Stimulated activated CD4-positive, alpha-beta T cell treated with anti-CD3 and anti-CD28 coated beads, Interleukin-1b, Interleukin-23, amount 100 ng/mL, for 48 hours (primary cell): ENCODE data around the gene CHL1.

ENCODE experiments used
- DNase-seq: peaks from one replicate; pipeline ENCODE4 v3.0.0-alpha.2; 2020

CHL1 gene

DNA sequence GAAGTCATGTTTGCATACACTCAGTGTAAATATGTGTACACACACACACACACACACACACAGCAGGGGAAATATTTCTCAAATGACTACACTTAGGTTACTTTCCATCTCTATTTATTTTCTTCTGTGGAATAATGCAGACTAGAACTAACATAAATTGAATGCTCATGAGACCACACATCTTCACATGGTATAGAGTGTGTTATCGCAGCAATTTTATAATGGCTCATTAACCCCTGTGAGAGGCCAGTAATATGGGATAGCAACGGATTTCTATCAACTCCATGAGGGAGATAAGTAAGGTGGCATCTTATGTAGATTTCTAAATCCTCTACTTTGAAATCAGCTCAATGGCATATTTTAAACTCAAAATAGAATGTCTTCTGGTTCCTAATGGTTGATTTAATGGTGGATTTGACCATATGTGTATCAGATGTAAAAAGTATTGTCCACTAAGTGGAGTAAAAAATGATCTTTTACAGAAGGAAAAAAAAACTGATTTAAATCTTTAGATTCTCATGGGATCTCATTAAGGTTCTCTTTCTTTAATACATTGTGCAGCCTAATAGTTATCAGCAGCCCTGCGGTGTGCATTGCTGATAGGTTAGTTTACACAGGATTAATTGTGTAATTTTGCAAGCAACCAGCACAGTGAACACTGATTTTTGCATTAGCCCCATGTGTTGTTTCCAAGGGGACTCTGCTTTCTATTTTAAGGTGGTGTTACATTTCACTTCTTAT, 32.0 kb downstream of the CHL1 start:
- no peak for DNase-seq

DNA sequence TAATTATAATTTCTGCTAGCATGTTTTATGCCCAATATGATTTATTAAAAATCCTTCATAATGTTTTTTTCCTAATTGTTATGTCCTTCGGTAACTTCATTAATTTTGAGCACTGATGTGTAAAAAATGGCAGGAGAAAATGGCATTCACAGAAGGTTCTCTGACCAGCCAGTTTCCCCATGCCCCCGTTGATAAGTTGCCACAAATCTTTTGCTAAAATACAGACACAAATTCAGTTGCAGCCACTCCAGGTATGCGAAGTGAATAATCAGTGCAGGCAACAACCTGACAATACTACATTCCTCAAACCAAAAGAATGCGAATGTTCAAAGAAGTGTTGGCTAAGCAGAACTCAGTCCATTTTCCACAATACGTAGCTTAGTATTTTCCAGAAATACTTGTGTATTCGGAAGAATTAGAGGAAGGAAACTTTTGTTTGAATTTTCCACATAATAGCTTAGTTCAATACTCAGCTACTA, 32.7 kb downstream of the CHL1 start:
- no peak for DNase-seq

GRCh38 chr3:236881-237280, 40.3 kb downstream of the CHL1 start:
- DNase-seq = no peak

DNA sequence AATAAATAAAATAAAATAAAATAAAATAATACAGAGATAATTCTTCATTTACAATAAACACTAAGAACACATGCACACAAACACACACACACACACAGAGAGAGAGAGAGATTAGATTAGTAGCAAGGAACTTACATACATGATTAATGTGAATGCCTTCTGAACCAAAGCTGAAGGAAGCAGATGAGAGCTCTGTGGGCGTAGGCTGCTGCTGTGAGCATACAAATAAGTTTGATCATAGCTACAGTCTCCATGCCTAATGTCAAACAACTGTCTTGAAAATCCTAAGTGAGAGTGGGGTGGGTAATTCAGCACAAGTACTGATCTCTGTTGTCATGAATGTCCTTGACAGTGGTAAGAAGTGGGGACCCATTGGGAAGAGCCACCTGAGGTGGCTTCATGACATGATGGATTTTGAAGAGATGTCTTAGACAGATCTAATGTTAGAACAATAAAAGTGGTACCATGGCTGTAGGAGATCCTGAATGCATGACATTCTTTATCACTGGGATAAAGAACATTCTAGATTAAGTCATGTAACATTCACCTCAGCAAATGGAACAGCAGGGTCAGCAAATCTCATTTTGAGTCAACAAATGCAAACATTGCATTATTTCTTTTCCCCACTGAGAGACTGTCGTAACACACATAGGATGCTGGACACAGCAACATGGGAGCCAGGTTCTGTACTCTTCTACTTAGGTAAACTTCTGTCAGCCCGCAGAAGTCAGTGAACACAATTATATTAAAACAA, 46.2 kb downstream of the CHL1 start:
- DNase-seq = no peak

DNA sequence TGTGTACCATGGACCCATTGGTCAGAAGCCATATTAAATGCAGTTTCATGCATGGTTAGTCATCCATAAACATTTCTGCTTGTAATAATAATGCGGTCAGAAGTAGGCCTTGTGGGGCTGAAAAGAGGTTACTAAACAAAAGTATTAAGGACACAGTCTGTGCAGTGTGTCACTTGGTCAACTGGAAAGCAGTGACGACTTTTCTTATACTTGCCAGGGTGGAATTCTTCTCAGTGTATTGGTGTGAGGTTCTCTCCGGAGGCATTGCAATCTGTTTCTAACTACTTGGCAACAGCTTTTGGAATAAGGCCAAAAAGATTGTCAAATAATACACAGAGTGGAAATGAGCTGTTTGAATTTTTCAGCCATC, 46.8 kb downstream of the CHL1 start:
- no peak for DNase-seq

GRCh38 chr3:244041-244440, 47.5 kb downstream of the CHL1 start:
- no peak for DNase-seq

DNA sequence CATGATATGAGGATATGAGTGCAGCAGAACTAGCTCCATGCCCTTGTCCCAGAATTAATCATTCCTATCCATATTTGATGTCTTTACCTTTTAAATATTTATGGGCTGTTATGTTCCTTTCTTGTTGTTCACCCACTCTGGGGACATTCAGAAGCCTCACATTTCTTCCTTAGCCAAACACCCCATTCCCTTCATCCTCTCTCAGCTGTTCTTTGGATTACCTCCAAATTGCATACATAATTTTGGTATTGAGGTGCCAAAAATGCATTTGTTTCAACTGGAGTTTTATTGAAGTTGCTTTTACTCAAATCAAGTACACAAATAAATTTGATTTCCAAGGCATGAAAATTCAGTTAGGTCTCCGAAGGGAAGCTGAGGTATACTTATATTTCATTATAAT, 51.4 kb downstream of the CHL1 start:
- DNase-seq = no peak

- DNase-seq = no peak
Observed at GRCh38 chr3:248864-249520, 52.4 kb downstream of the CHL1 start.

- no peak for DNase-seq
Observed at GRCh38 chr3:249587-250262, 53.2 kb downstream of the CHL1 start.

DNA sequence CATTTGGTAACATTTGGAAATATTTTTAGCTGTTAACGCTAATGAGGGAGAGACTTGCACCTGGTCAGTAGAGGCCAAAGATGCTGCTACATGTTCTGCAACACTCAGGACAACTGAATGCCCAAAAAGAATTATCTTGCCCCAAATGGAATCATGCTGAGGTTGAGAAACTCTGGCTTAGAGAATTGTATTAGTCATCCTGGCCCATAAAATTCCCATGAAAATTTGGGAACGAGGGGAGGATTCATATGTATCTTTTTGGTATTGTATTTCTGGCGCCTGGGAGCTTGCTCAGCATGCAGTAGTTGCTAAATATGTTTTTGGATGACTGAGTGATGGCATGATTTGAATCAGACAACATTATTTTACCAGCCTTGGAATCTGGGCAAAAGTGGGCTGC, 59.9 kb downstream of the CHL1 start:
- no peak for DNase-seq

GRCh38 chr3:257826-258225, 61.3 kb downstream of the CHL1 start:
- no peak for DNase-seq

DNA sequence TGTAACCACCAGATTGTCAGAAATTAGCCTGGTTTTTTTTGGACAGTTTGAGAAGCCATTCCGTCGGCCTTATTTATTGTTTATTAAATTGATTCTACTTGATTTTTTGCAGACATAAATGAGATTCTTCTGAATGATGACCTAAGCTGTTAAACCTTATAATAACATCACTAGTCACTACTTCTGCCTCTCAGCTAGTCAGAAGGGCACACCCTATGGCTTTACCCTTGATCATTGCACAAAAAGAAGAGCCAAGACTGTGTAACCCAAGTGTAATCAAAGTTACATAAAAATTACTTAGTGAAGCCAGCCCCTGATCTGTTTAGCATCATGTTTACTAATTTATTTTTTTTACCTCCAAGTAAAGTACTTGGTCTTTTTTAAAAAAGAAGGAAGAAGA, 64.3 kb downstream of the CHL1 start:
- no peak for DNase-seq

DNA sequence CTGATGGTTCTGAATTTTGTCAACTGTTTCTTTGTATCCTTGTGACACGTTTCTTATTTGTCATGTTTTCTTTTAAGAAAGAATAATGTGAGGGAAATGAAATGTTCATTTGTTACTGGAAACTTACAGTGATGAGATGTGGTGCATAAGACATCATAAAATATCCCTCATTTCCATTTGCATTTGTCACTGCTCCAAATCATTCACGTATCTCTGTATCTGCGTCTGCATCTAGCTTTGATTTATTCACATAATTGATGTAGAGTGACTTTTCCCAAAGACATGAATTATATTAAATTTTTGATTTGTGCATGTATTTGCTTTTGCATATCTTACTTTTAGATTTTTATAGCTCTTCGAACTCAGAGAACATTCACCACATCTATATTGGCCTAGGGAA, 66.8 kb downstream of the CHL1 start:
- no peak for DNase-seq

DNA sequence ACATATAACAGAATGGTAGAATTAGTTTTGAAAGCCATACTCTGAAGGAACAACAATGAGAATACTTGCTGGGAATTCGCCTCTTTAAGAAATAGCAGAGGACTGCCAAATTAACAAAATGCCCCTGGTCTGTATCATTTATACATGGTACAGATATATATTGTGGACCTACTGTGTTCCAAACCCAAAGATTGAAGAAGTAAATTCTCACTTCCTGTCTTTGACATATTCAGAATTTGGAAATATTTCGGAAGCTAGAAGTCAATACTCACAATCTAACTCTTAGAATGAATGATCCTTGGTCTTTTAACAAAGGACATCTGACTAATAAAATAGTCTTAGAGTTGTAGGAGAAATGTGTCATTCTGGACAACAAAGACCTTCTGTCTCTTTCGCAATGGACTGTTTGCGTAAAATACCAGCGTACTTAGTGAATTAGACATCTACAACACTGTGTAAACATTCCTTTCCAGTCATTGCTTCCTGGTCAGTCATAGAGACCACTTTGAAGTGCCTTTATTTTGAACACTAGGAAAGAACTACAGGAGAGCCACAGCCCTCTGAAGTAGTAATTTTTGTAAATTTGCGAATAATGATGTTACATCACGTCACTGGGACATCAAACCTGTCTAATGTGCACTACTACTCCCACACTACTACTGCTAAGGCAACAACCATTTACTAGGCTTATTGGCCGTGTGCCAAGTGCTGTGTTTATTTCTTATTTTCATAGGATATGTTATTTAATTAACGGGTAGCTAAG, 68.0 kb downstream of the CHL1 start:
- no peak for DNase-seq

- DNase-seq = no peak
Observed at GRCh38 chr3:267101-267500, 70.5 kb downstream of the CHL1 start.

GRCh38 chr3:270688-271087, 74.1 kb downstream of the CHL1 start:
- DNase-seq = no peak

GRCh38 chr3:274927-275326, 78.4 kb downstream of the CHL1 start:
- DNase-seq = no peak

GRCh38 chr3:277873-278272, 81.3 kb downstream of the CHL1 start:
- DNase-seq = no peak

DNA sequence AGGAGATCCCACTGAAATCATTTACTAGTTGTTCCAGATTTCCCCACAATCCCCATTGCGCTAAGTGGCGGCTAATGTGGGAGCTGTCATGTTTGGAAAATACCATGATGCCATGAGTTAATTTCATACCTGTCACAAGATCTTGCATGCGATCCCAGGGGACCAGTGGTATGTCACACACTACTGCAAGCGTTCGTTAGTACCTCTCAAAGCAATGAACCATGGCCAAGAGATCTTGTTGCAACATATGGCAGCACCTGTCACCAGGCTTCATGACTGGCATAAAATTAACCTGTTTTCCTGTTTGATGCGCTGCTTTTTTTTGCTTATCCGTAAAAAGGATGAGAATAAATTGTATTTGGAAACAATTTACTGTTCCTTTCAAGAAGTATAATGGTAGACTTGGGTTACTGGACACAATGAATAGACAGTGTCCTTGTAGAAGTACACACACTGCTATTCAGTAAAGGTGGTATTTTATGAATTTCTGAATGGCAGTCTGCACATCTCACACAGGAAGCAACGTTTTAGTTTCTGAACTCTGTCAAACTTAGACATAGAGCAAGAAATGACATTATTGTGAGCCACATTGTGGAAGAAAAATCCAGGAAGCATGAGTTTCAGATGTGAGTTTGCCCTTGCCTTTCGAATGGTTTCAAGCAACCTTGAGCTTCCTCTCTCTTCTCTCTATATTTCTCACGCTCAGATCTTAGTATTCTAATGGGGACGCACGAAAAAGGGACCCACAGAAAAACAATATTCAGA, 81.9 kb downstream of the CHL1 start:
- DNase-seq = no peak

- no peak for DNase-seq
Observed at GRCh38 chr3:279325-279724, 82.8 kb downstream of the CHL1 start.

DNA sequence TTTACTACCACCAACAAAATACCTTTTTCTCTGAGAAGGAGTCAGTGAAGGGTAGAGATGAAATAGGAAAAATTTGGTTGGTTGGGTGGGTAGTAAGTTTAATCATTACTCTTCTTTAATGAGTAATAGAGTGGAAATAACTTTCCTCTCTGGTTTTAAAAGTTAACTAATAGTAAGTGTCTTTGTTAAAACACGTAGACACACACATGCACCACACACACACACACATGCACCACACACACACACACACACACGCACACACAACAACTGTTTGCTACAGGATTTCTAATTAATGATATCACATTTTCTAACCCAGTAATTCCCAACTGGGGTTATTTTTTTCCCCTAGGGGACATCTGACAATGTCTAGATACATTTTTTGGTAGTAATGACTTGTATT, 84.1 kb downstream of the CHL1 start:
- no peak for DNase-seq

DNA sequence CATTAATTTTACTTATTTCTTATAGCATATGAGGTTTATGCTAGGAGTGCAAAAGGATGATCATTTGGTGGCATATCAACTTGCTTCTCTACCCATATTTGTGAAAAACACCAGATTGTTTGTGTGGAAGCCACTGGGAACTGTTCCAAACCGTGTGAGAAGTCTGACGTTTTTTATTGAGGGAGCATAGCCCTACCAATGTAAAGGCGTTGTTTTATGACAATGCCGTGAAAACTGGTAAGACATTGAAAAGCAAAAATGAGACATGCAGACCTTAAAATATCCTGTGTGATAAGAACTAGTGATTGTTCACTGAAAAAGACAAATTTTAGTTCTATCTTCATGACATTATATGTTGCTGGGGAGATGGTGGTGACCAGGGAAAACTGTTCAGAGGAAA, 87.8 kb downstream of the CHL1 start:
- DNase-seq = no peak
